HS-27A (cell line): ENCODE data around the gene LCN9.
"Not testable (repeated sequence)": the region's sequence is repeated elsewhere in the genome, so short reads cannot be mapped to it uniquely, and the experiment has no call there.

ENCODE experiments used
- DNase-seq: peaks from one replicate; pipeline ENCODE4 v3.0.0-alpha.2; 2012; ENCODE audit warnings: low read depth, missing footprints

LCN9 gene

GRCh38 chr9:135647884-135648283, 15.2 kb upstream of the LCN9 start:
- no peak for DNase-seq

GRCh38 chr9:135648494-135649410, 14.4 kb upstream of the LCN9 start:
- DNase-seq, result no peak

GRCh38 chr9:135649508-135649907, 13.6 kb upstream of the LCN9 start:
- DNase-seq, result no peak

- no peak for DNase-seq
Observed at GRCh38 chr9:135650408-135650807, 12.7 kb upstream of the LCN9 start.

GRCh38 chr9:135655317-135655716, 7.8 kb upstream of the LCN9 start:
- no peak for DNase-seq

- no peak for DNase-seq
Observed at GRCh38 chr9:135657416-135657815, 5.7 kb upstream of the LCN9 start.

- no peak for DNase-seq
Observed at GRCh38 chr9:135659252-135659651, 3.9 kb upstream of the LCN9 start.

GRCh38 chr9:135660407-135660806, 2.7 kb upstream of the LCN9 start:
- DNase-seq, result no peak

GRCh38 chr9:135661816-135662560, 1.1 kb upstream of the LCN9 start:
- DNase-seq, result no peak

- DNase-seq, result no peak
Observed at GRCh38 chr9:135663451-135663770, 302 bp downstream of the LCN9 start.

GRCh38 chr9:135663857-135664256, 748 bp downstream of the LCN9 start:
- no peak for DNase-seq

GRCh38 chr9:135664266-135664665, 1.2 kb downstream of the LCN9 start:
- DNase-seq, result no peak

- DNase-seq, result no peak
Observed at GRCh38 chr9:135664801-135665794, 2.0 kb downstream of the LCN9 start.

GRCh38 chr9:135665795-135666189, 2.7 kb downstream of the LCN9 start:
- no peak for DNase-seq

- no peak for DNase-seq
Observed at GRCh38 chr9:135666534-135667462, 3.7 kb downstream of the LCN9 start.

- DNase-seq, result no peak
Observed at GRCh38 chr9:135667463-135668001, 4.4 kb downstream of the LCN9 start.

- not testable (repeated sequence) for DNase-seq
Observed at GRCh38 chr9:135669018-135669417, 5.9 kb downstream of the LCN9 start.

GRCh38 chr9:135669616-135670285, 6.6 kb downstream of the LCN9 start:
- no peak for DNase-seq

GRCh38 chr9:135670721-135671590, 7.8 kb downstream of the LCN9 start:
- no peak for DNase-seq
